Vagina (tissue), 2 donors: Measurements from ENCODE around the gene CMTM1. TPM values are rescaled to one million over a fixed set of nuclear protein-coding genes. Genes with fewer than 3 reads are reported as not detected.
A peak's percentile ranks its signal among the peaks of the same experiment; 100 is the strongest.

ENCODE experiments used
- DNase-seq, 2 donors: peaks; one replicate each; pipeline ENCODE4 v3.0.0-alpha.2; 2017; ENCODE audit errors: extremely low spot score in 2 of 2
- H3K27ac ChIP-seq: fragments of 200-600 bp; sonication (generic); one replicate; pipeline ENCODE4 v1.5.1; 2019
- H3K27me3 ChIP-seq: fragments of 200-600 bp; sonication (generic); one replicate; pipeline ENCODE4 v1.5.1; 2019
- H3K36me3 ChIP-seq, 2 donors: fragments of 200-600 bp; sonication (generic); one replicate each; pipeline ENCODE4 v1.5.1; 2017 to 2019
- H3K4me1 ChIP-seq: fragments of 200-600 bp; sonication (generic); one replicate; pipeline ENCODE4 v1.5.1; 2019
- H3K4me3 ChIP-seq, 2 donors: fragments of 200-600 bp; sonication (generic); 1 replicate in 1 of 2; 2 replicates in 1 of 2; pipeline ENCODE4 v1.5.1; 2016 to 2019
- H3K9me3 ChIP-seq: fragments of 200-600 bp; sonication (generic); one replicate; pipeline ENCODE4 v1.5.1; 2019
- POLR2A ChIP-seq, 2 donors: fragments of 450-650 bp; IDR thresholded peaks; one replicate each; pipeline ENCODE4 v1.6.1; 2017; ENCODE audit warnings: antibody characterized with exemption in 2 of 2, mild to moderate bottlenecking in 2 of 2, moderate library complexity in 2 of 2
- POLR2AphosphoS5 ChIP-seq, 2 donors: sonication (generic); formaldehyde crosslinking; IDR thresholded peaks; one replicate each; pipeline ENCODE4 v1.9.0; 2017; ENCODE audit warnings: antibody characterized with exemption in 2 of 2, mild to moderate bottlenecking in 2 of 2, low read depth in 1 of 2; ENCODE audit not compliant: insufficient read depth in 1 of 2
- intact Hi-C: fragments of 100-400 bp; cut with DNase I; formaldehyde crosslinking; loops from one replicate; pipeline ENCODE4 v1.15.1; 2023
- total RNA-seq: library from RNA; depleted of rRNA; stranded (reverse); fragments of >200 nt; gene quantifications from one replicate; pipeline ENCODE4 v1.2.3, GENCODE V29; 2016
- TF ChIP-seq, protein P1 (sequence below), 3 experiments: fragments of 450-650 bp in 2 of 3; fragments of 200-600 bp in 1 of 3; sonication (generic) in 1 of 3; IDR thresholded peaks; one replicate each; pipeline ENCODE4 v1.5.1; 2017 to 2019; ENCODE audit warnings: antibody characterized with exemption in 3 of 3, mild to moderate bottlenecking in 2 of 3, moderate library complexity in 2 of 3

Gene CMTM1
- total RNA-seq, 1 donor from 2014 or later = not detected

DNA sequence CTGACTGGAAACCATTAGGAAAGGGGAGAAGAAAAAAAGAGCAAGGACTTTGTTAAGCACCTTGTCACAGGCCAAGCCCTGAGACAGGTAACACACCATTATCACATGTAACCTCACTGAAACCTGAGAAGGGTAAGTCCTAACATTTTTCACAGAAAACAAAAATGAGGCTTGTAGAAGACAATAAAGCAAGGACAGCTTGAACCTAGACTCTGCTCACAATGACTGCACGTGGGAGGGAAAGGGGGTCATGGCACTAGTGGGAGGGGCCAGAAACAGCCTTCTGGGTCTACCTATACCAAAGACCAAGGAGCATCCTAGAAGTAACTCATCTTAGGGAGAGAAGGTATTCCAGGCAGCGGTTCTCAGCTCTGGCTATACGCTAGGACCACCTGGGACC lies 23.8 kb upstream of the CMTM1 start:
- no peak for DNase-seq
- Histone ChIP-seq H3K4me3 (no peak overlapping the region), H3K27me3 (no peaks in the 10 kb centered on the region), H3K9me3 (no peaks in the 10 kb centered on the region), H3K36me3 (peaks cover 0 to 26% of the 10 kb centered on the region in 2 donors), H3K4me1 (no peaks in the 10 kb centered on the region), H3K27ac (no peak overlapping the region)
- intact Hi-C loops = no loop called here
- no peak for TF ChIP-seq POLR2AphosphoS5 (IDR thresholded peaks at IDR 0.05; ENCODE audit: insufficient read depth in 1 of 2, low read depth in 1 of 2)

DNA sequence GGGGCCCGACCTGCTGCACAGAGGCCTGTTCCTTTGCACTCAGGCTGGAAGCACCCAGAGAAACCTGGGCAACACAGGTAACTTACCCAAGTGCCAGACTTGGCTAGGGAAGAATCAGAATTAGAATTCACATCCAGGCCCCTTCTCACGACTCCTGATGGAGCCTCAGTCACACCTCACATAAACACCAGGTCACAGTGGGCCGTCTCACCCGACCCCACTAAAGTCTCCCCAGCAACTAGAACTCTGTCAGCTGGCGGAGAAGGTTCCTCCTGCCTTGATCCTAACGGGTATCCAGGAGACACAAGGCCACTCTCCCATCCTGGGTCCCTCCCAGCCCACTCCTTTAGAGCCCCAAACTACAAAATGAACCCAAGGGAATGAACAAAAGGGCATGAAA lies 22.7 kb upstream of the CMTM1 start:
- no peak for DNase-seq
- no peaks in the 10 kb centered on the region for H3K9me3 ChIP-seq
- no peak overlapping the region for H3K27ac ChIP-seq
- H3K4me1 ChIP-seq = no peaks in the 10 kb centered on the region
- H3K36me3 ChIP-seq = peaks cover 0 to 15% of the 10 kb centered on the region in 2 donors
- no peak overlapping the region for H3K4me3 ChIP-seq
- TF ChIP-seq, protein P1, sequence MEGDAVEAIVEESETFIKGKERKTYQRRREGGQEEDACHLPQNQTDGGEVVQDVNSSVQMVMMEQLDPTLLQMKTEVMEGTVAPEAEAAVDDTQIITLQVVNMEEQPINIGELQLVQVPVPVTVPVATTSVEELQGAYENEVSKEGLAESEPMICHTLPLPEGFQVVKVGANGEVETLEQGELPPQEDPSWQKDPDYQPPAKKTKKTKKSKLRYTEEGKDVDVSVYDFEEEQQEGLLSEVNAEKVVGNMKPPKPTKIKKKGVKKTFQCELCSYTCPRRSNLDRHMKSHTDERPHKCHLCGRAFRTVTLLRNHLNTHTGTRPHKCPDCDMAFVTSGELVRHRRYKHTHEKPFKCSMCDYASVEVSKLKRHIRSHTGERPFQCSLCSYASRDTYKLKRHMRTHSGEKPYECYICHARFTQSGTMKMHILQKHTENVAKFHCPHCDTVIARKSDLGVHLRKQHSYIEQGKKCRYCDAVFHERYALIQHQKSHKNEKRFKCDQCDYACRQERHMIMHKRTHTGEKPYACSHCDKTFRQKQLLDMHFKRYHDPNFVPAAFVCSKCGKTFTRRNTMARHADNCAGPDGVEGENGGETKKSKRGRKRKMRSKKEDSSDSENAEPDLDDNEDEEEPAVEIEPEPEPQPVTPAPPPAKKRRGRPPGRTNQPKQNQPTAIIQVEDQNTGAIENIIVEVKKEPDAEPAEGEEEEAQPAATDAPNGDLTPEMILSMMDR (IDR thresholded peaks at IDR 0.05) = no peak
- TF ChIP-seq POLR2A (IDR thresholded peaks at IDR 0.05) (no peak), POLR2AphosphoS5 (IDR thresholded peaks at IDR 0.05; ENCODE audit: insufficient read depth in 1 of 2, low read depth in 1 of 2) (no peak)
- intact Hi-C loops = no loop called here
- no peaks in the 10 kb centered on the region for H3K27me3 ChIP-seq

DNA sequence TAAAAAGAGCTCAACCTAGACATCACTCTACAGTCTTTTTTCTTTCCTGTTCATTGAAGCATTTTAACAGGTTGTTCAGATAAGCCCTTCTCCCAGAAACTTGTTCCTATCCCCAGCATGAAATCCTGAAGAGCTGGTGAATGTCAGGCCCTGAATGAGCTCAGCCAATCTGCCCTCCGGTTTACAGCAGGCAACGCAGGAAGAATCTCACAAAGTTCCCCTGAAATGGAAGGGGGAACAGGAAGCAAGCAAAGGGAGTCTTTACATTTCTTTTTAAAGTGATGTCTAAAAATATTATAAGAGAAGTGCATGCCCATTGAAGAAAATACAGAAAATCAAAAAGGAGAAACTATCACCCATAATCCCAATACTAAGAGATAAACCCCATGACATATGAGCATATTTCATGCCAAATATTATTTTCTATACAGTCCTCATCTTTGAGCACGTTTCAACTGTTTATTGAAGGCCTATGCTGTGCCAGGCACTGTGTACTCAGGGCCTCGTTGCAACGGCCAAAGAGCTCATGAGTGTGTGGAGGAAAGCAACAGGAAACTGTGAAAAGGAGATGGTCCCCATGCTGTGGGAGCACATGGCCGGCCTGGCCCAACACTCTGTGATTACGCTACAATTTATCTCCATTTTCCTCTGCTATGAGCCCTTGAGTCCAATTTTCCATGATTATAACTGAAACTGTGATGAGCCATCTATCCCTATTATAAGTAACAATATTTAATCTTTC lies 22.1 kb upstream of the CMTM1 start:
- H3K9me3 ChIP-seq = no peaks in the 10 kb centered on the region
- H3K27me3 ChIP-seq = no peaks in the 10 kb centered on the region
- DNase-seq = no peak
- TF ChIP-seq POLR2AphosphoS5 (IDR thresholded peaks at IDR 0.05; ENCODE audit: insufficient read depth in 1 of 2, low read depth in 1 of 2) (no peak), POLR2A (IDR thresholded peaks at IDR 0.05) (no peak)
- TF ChIP-seq, protein P1 (IDR thresholded peaks at IDR 0.05) = no peak
- intact Hi-C loops = no loop called here
- peaks cover 0 to 9% of the 10 kb centered on the region in 2 donors for H3K36me3 ChIP-seq
- no peak overlapping the region for H3K27ac ChIP-seq
- no peak overlapping the region for H3K4me3 ChIP-seq
- peaks cover 6% of the 10 kb centered on the region for H3K4me1 ChIP-seq

DNA sequence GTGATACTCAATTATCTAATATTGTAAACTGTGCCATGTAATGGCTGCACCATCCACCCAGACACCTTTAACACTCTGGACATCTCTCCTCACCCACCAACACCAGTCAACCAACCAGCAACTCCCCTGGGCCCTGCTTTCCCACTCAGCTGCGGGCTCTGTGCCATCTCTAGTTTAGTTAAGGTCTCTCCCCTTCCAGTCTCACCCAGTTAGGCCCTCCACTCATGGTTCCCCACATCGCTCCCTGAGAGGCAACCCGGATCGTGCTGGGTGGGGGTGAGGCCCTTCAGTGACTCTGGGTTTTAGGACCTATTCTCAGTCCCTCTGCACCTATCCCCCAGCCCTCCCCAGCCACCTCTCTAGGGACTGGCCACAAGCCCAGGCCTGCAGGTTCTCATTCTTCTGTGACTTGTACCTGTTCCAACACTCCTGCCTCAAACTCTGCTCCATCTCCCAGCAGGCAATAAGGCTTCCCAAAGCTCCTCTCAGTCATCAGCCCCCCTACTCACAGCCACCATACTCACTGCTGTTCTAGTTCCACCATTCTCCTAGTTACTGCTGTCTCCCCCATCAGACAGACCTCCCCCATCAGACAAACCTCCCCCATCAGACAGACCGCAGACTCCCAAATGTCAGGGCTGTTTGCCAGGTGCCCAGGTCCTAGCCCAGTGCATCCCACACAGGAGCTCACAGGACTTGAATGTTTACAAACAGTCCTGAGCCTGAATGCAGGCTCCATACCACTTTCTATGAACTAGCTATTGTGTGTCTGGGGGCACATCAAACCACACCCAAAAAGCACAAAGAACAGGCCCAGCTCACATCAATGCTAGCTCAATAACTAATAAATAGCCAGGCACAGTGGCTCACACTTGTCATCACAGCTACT lies 18.9 kb upstream of the CMTM1 start:
- DNase-seq = peak in 1 of 2 donors; percentile 83
- no peak overlapping the region for H3K27ac ChIP-seq
- TF ChIP-seq POLR2AphosphoS5 (IDR thresholded peaks at IDR 0.05; ENCODE audit: insufficient read depth in 1 of 2, low read depth in 1 of 2) (no peak), POLR2A (IDR thresholded peaks at IDR 0.05) (no peak)
- TF ChIP-seq, protein P1 (IDR thresholded peaks at IDR 0.05) = no peak
- H3K27me3 ChIP-seq = no peaks in the 10 kb centered on the region
- no peak overlapping the region for H3K4me3 ChIP-seq
- intact Hi-C loops = no loop called here
- H3K9me3 ChIP-seq = no peaks in the 10 kb centered on the region
- no peaks in the 10 kb centered on the region for H3K36me3 ChIP-seq
- peaks cover 32% of the 10 kb centered on the region for H3K4me1 ChIP-seq

DNA sequence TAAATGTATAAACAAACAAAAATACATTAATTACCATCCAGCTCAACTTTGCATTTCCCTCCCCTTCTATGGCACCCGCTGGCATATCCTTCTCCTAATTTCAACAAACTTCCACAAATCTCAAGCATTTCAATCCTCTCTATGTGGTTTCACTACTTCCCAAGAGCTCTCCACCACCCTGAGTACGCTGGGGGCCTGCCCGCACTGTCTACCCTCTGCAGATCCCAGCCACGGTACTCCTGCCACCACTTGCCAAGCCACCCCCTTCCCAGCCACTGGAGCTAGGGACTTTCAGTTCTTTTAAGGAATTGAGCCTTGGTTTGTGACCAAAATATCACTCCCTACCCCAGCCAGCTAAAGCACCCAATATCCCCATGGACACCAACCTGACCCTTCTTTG lies 18.2 kb upstream of the CMTM1 start:
- H3K4me1 ChIP-seq = peaks cover 35% of the 10 kb centered on the region
- no peaks in the 10 kb centered on the region for H3K9me3 ChIP-seq
- H3K4me3 ChIP-seq = no peak overlapping the region

More for the DNA sequence above, 18.2 kb upstream of the CMTM1 start:
- H3K27ac ChIP-seq = peak overlapping the region; percentile 95
- no peaks in the 10 kb centered on the region for H3K27me3 ChIP-seq
- H3K36me3 ChIP-seq = no peaks in the 10 kb centered on the region
- intact Hi-C loops = no loop called here
- no peak for DNase-seq
- TF ChIP-seq, protein P1 (IDR thresholded peaks at IDR 0.05) = no peak
- TF ChIP-seq POLR2A (IDR thresholded peaks at IDR 0.05) (no peak), POLR2AphosphoS5 (IDR thresholded peaks at IDR 0.05; ENCODE audit: insufficient read depth in 1 of 2, low read depth in 1 of 2) (no peak)
